Smooth muscle cell (in vitro differentiated cells): ENCODE results near the gene DPM2. TPM values are rescaled to one million over a fixed set of nuclear protein-coding genes. Genes with fewer than 3 reads are reported as not detected.
A peak's percentile ranks its signal among the peaks of the same experiment; 100 is the strongest.

Experiments
- DNase-seq: peaks from one replicate; lab custom pipeline; 2025; ENCODE audit not compliant: unreplicated experiment; lab: John Stamatoyannopoulos, UW
- H2AFZ ChIP-seq: fragments of 200-600 bp; sonication (generic); 2 replicates; pipeline ENCODE4 v1.6.0; 2016; ENCODE audit warnings: antibody characterized with exemption, low read depth, mild to moderate bottlenecking
- H3F3A ChIP-seq: fragments of 200-600 bp; sonication (generic); 2 replicates; pipeline ENCODE4 v1.6.0; 2017; ENCODE audit warnings: antibody characterized with exemption, low read depth
- H3K27ac ChIP-seq: fragments of 200-600 bp; sonication (generic); 2 replicates; pipeline ENCODE4 v1.5.1; 2016; ENCODE audit warnings: low read depth, mild to moderate bottlenecking
- H3K27me3 ChIP-seq: fragments of 200-600 bp; sonication (generic); 2 replicates; pipeline ENCODE4 v1.6.1; 2016; ENCODE audit warnings: low read depth, mild to moderate bottlenecking
- H3K36me3 ChIP-seq: fragments of 200-600 bp; sonication (generic); 2 replicates; pipeline ENCODE4 v1.5.1; 2016; ENCODE audit warnings: low read depth
- H3K4me1 ChIP-seq: fragments of 200-600 bp; sonication (generic); 2 replicates; pipeline ENCODE4 v1.5.1; 2016; ENCODE audit warnings: low read depth
- H3K4me2 ChIP-seq: fragments of 200-600 bp; sonication (generic); 2 replicates; pipeline ENCODE4 v1.6.0; 2016; ENCODE audit warnings: mild to moderate bottlenecking
- H3K4me3 ChIP-seq: fragments of 200-600 bp; sonication (generic); 2 replicates; pipeline ENCODE4 v1.5.1; 2016; ENCODE audit warnings: mild to moderate bottlenecking
- H3K79me2 ChIP-seq: fragments of 200-600 bp; sonication (generic); 2 replicates; pipeline ENCODE4 v1.6.0; 2016; ENCODE audit warnings: low read depth, mild to moderate bottlenecking
- H3K9ac ChIP-seq: fragments of 200-600 bp; sonication (generic); 2 replicates; pipeline ENCODE4 v1.6.0; 2016; ENCODE audit warnings: low read depth
- H3K9me3 ChIP-seq: fragments of 200-600 bp; sonication (generic); replicated peaks from 2 replicates; pipeline ENCODE4 v1.5.1; 2016; ENCODE audit warnings: low read depth
- H4K20me1 ChIP-seq: fragments of 200-600 bp; sonication (generic); 2 replicates; pipeline ENCODE4 v1.6.0; 2016; ENCODE audit warnings: low read depth
- WGBS: methylation state at CpG from one replicate; pipeline ENCODE4 v1.1.7; 2016; ENCODE audit warnings: low lambda C conversion rate; 5-methylcytosine and 5-hydroxymethylcytosine counted together
- polyA plus RNA-seq: library from polyadenylated mRNA; unstranded; fragments of >200 nt; fragmentation: Nextera tagmentation; extraction: Ambion mirVana; gene quantifications from 2 replicates; pipeline ENCODE4 v1.2.1, GENCODE V29; 2016
- total RNA-seq: library from RNA; depleted of rRNA; stranded (reverse); fragments of >200 nt; gene quantifications from 2 replicates; pipeline ENCODE4 v1.2.3, GENCODE V29; 2014
- TF ChIP-seq, protein P1 (sequence below): fragments of 200-600 bp; sonication (generic); IDR thresholded peaks from 2 replicates; pipeline ENCODE4 v1.5.1; 2017; ENCODE audit warnings: borderline replicate concordance, mild to moderate bottlenecking, antibody characterized with exemption; ENCODE audit not compliant: insufficient read depth, poor library complexity, severe bottlenecking

DPM2 gene
- total and polyA plus RNA-seq, 2 experiments from 2014 or later = 23.6 to 68.5 TPM

DNA sequence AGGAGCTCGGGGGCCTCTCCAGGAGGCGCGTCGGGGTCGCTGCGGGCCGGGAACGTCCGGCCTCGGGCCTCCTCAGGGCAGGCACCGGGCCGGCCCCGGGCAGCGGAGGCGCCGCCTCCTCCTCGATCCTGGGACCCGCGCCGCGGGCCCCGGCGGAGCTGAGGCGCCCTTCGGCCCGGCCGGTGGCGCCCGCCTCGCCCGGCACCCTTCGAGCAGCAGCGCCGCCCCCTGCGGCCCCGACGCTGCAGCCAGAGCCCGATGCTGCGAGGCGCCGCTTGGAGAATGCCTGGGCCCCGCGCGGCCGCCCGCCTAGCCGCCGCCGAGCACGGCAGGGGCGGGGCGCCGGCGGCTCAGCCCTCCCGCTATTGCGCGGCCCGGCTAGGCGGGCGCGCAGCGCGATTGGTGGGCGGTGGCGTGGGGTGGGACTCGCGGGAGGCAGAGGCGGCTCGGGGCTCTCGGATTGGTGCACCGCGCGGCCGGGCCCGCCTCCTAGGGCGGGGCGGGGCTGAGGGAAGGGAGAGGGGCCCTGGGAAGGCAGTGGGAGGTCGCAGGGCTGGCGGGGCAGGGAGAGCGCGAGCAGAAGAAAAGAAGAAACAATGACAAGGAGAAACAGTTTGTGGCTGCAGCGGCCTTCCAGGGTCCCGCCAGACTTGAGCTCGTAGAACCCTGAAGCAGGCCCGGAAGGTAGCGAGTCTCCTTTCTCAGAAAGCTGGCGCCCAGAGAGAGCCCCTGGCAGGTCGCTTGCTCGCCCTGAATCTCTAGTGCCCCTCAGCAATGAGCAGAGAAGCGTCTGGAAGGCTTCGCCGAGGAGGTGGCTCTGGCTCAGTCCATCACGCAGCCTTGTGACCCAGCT is 43.3 kb upstream of the DPM2 start, which contains the start of gene EEIG1:
EEIG1 (minus strand) TSS at position 284 of the 853 bp plus-strand sequence. CDS start 852 bp downstream, outside the sequence.
- no peaks in the 10 kb centered on the region for H3K9me3 ChIP-seq

DNA sequence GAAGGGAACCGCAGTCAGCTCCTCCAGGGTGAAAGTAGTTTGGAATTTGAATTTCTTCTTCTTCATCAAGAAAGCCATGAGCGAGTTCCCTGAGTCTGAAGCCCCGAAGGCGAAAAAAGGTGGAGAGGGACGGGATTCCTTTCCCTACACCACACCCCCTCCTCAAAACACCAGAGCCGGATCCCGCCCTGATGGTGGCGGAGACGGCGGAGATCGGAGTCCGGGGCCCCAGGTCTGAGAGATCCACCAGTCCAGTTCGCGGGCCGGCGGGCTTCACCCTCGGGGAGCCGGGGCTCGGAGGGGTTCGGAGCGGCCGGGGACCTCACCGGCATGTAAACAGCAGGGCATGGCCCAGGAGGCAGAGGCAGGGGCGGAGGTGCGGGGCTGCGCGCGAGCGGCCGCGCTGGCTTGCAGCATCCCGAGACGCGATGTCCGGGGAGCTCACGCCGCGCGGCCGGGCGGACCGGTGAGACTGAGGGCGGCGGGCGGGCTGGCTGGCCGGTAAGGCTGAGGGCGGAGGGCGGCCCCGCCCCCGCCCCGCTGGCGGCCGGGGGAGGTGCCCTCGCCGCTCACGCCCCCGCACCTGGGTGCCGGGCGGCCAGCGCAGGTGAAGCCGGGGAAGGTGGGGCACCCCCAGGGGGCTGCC is 42.5 kb upstream of the DPM2 start:
- Histone ChIP-seq H3K4me3 (peak overlapping the region; percentile 95), H3K27ac (peak overlapping the region; percentile 36), H3K36me3 (no peaks in the 10 kb centered on the region), H3K4me2 (peak overlapping the region; percentile 95), H3K79me2 (peaks cover 51% of the 10 kb centered on the region), H3K9ac (peak overlapping the region; percentile 68), H3K27me3 (no peaks in the 10 kb centered on the region), H3K4me1 (peaks cover 39% of the 10 kb centered on the region), H3F3A (peaks cover 10% of the 10 kb centered on the region), H4K20me1 (peaks cover 51% of the 10 kb centered on the region), H3K9me3 (no peaks in the 10 kb centered on the region), H2AFZ (no peak overlapping the region)
- no peak for DNase-seq
- TF ChIP-seq, protein P1, sequence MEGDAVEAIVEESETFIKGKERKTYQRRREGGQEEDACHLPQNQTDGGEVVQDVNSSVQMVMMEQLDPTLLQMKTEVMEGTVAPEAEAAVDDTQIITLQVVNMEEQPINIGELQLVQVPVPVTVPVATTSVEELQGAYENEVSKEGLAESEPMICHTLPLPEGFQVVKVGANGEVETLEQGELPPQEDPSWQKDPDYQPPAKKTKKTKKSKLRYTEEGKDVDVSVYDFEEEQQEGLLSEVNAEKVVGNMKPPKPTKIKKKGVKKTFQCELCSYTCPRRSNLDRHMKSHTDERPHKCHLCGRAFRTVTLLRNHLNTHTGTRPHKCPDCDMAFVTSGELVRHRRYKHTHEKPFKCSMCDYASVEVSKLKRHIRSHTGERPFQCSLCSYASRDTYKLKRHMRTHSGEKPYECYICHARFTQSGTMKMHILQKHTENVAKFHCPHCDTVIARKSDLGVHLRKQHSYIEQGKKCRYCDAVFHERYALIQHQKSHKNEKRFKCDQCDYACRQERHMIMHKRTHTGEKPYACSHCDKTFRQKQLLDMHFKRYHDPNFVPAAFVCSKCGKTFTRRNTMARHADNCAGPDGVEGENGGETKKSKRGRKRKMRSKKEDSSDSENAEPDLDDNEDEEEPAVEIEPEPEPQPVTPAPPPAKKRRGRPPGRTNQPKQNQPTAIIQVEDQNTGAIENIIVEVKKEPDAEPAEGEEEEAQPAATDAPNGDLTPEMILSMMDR = no peak
- WGBS = under 1% methylated on average over 24 of the region's 61 CpGs

More for the DNA sequence above, 43.3 kb upstream of the DPM2 start, which contains the start of gene EEIG1:
- Histone ChIP-seq H3F3A (peaks cover 10% of the 10 kb centered on the region), H3K4me2 (peak within 1 kb of the TSS; percentile 95), H3K79me2 (peaks cover 44% of the 10 kb centered on the region), H3K27ac (peak within 1 kb of the TSS; percentile 93), H3K4me3 (peak within 1 kb of the TSS; percentile 95), H2AFZ (peak within 1 kb of the TSS; percentile 99), H3K36me3 (no peaks in the 10 kb centered on the region), H3K9ac (peak within 1 kb of the TSS; percentile 81), H4K20me1 (peaks cover 43% of the 10 kb centered on the region), H3K4me1 (peaks cover 39% of the 10 kb centered on the region), H3K27me3 (no peaks in the 10 kb centered on the region)
- 1% methylated on average over 70 of the region's 93 CpGs for WGBS
- DNase-seq = peak; percentile 86
- TF ChIP-seq, protein P1 = no peak

DNA sequence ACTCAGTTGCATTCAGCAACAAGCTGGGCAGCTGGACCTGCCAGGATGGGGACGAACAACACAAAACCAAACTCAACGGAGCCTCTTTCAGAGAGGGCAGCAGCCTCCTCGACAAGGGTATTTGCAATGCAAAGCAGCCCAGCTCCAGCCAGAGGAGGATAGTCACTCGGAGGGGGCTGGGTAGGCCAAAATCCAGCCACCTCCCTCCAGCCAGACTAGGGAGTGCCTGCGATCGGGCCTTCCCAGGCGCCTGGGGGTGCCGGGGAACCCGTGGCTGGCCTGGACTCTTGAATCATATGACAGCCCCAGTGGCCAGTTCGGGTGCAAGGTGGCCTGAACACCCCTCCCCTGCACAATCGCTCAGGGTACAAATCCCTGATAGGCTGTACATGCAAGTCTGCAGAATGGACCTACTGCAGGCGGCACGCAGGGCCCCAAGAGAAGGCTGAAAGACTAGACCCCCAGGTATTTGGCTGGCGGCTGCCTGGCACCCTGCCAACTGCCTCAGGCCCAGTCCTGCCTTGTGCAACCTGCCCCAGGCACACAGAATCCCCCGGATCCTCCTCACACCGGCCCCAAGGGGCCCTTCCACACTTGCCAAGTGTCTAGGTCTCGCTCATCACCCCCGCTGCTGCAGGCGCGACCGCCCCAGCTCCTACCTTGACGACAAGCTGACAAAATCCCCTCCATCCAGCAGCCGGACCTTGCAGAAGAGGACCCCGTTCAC is 41.8 kb upstream of the DPM2 start:
- Histone ChIP-seq H3K9ac (peak overlapping the region; percentile 68), H3K27me3 (no peaks in the 10 kb centered on the region), H3F3A (peaks cover 10% of the 10 kb centered on the region), H3K4me2 (peak overlapping the region; percentile 95), H2AFZ (no peak overlapping the region), H3K79me2 (peaks cover 58% of the 10 kb centered on the region), H3K27ac (peak overlapping the region; percentile 36), H3K4me3 (peak overlapping the region; percentile 95), H3K36me3 (no peaks in the 10 kb centered on the region), H3K9me3 (no peaks in the 10 kb centered on the region), H3K4me1 (peaks cover 39% of the 10 kb centered on the region), H4K20me1 (peaks cover 58% of the 10 kb centered on the region)
- no peak for DNase-seq
- TF ChIP-seq, protein P1 = no peak
- WGBS = 2% methylated on average over 24 of the region's 24 CpGs
